ENCODE results near the gene NRDC.

Gene NRDC, protein sequence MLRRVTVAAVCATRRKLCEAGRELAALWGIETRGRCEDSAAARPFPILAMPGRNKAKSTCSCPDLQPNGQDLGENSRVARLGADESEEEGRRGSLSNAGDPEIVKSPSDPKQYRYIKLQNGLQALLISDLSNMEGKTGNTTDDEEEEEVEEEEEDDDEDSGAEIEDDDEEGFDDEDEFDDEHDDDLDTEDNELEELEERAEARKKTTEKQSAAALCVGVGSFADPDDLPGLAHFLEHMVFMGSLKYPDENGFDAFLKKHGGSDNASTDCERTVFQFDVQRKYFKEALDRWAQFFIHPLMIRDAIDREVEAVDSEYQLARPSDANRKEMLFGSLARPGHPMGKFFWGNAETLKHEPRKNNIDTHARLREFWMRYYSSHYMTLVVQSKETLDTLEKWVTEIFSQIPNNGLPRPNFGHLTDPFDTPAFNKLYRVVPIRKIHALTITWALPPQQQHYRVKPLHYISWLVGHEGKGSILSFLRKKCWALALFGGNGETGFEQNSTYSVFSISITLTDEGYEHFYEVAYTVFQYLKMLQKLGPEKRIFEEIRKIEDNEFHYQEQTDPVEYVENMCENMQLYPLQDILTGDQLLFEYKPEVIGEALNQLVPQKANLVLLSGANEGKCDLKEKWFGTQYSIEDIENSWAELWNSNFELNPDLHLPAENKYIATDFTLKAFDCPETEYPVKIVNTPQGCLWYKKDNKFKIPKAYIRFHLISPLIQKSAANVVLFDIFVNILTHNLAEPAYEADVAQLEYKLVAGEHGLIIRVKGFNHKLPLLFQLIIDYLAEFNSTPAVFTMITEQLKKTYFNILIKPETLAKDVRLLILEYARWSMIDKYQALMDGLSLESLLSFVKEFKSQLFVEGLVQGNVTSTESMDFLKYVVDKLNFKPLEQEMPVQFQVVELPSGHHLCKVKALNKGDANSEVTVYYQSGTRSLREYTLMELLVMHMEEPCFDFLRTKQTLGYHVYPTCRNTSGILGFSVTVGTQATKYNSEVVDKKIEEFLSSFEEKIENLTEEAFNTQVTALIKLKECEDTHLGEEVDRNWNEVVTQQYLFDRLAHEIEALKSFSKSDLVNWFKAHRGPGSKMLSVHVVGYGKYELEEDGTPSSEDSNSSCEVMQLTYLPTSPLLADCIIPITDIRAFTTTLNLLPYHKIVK

GRCh38 chr1:51878616-51879336 lies at the start of gene NRDC:
TSS of gene NRDC (minus strand) at chr1:51878727. CDS start at chr1:51878615, 112 bp downstream.
- TF ChIP-seq, protein P1, sequence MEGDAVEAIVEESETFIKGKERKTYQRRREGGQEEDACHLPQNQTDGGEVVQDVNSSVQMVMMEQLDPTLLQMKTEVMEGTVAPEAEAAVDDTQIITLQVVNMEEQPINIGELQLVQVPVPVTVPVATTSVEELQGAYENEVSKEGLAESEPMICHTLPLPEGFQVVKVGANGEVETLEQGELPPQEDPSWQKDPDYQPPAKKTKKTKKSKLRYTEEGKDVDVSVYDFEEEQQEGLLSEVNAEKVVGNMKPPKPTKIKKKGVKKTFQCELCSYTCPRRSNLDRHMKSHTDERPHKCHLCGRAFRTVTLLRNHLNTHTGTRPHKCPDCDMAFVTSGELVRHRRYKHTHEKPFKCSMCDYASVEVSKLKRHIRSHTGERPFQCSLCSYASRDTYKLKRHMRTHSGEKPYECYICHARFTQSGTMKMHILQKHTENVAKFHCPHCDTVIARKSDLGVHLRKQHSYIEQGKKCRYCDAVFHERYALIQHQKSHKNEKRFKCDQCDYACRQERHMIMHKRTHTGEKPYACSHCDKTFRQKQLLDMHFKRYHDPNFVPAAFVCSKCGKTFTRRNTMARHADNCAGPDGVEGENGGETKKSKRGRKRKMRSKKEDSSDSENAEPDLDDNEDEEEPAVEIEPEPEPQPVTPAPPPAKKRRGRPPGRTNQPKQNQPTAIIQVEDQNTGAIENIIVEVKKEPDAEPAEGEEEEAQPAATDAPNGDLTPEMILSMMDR (IDR thresholded peaks at IDR 0.05; ENCODE audit: insufficient read depth, low read depth, low read length, missing control alignments), result no peak
- H3K4me3 ChIP-seq (ENCODE audit: low read depth, low read length), result peak within 1 kb of the TSS; percentile 97
- peak; percentile 100 for DNase-seq (ENCODE audit: low read depth)

- H3K4me3 ChIP-seq (ENCODE audit: low read depth, low read length), result no peak overlapping the region
- TF ChIP-seq, protein P1 (IDR thresholded peaks at IDR 0.05; ENCODE audit: insufficient read depth, low read depth, low read length, missing control alignments), result no peak
- no peak for DNase-seq (ENCODE audit: low read depth)
These were observed 48.5 kb upstream of the NRDC start for GRCh38 chr1:51927029-51927428.

- TF ChIP-seq, protein P1 (IDR thresholded peaks at IDR 0.05; ENCODE audit: insufficient read depth, low read depth, low read length, missing control alignments), result peak; percentile 31
- peak; percentile 45 for DNase-seq (ENCODE audit: low read depth)
- no peak overlapping the region for H3K4me3 ChIP-seq (ENCODE audit: low read depth, low read length)
These were observed 47.8 kb upstream of the NRDC start for GRCh38 chr1:51926171-51926812.

- H3K4me3 ChIP-seq (ENCODE audit: low read depth, low read length), result no peak overlapping the region
- TF ChIP-seq, protein P1 (IDR thresholded peaks at IDR 0.05; ENCODE audit: insufficient read depth, low read depth, low read length, missing control alignments), result no peak
- peak; percentile 26 for DNase-seq (ENCODE audit: low read depth)
These were observed 45.9 kb upstream of the NRDC start for GRCh38 chr1:51924455-51924854.

DNA sequence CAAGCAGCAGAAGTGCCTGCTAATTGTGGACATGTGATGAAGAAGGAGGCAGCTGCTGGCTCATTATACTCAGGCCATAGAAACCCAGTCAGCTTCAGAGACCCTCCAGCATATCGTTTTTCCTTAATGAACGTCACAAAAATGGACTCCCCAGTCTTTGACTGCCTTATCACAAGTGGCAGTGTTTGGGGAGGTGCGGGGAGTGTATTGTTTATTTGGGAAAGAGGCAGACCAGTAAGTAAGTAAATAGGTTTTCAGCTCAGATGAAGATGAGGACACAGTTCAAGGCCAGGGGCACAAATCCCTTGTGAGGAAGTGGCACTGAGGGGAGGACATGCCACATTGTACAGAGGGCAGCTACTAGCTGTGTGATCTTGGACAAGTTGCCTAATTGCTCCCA lies 43.5 kb upstream of the NRDC start:
- TF ChIP-seq, protein P1 (IDR thresholded peaks at IDR 0.05; ENCODE audit: insufficient read depth, low read depth, low read length, missing control alignments), result no peak
- no peak for DNase-seq (ENCODE audit: low read depth)
- H3K4me3 ChIP-seq (ENCODE audit: low read depth, low read length), result no peak overlapping the region

- no peak for DNase-seq (ENCODE audit: low read depth)
- TF ChIP-seq, protein P1 (IDR thresholded peaks at IDR 0.05; ENCODE audit: insufficient read depth, low read depth, low read length, missing control alignments), result no peak
- no peak overlapping the region for H3K4me3 ChIP-seq (ENCODE audit: low read depth, low read length)
These were observed 41.6 kb upstream of the NRDC start for GRCh38 chr1:51920130-51920529.

Data from GM12865 (cell line).